Activated CD8-positive, alpha-beta T cell treated with anti-CD3 and anti-CD28 coated beads for 36 hours (primary cell): ENCODE measurements around the gene PCNX2. TPM values are rescaled to one million over a fixed set of nuclear protein-coding genes. Genes with fewer than 3 reads are reported as not detected.

ENCODE experiments used
- ATAC-seq: fragments of 200-7000 bp; cut with Tn5 transposase; one replicate; pipeline ENCODE4 v1.10.0; 2021; ENCODE audit warnings: mild to moderate bottlenecking, moderate library complexity
- CTCF ChIA-PET: fragments of 350-600 bp; sonication (Branson Sonifier 250); formaldehyde crosslinking; loops from one replicate; lab custom pipeline; 2021; ENCODE audit warnings: antibody characterized with exemption; lab: Charles Lee
- POLR2A ChIA-PET: fragments of 350-600 bp; sonication (Branson Sonifier 250); formaldehyde crosslinking; loops from one replicate; lab custom pipeline; 2021; ENCODE audit warnings: antibody characterized with exemption; lab: Charles Lee
- DNase-seq: peaks from one replicate; pipeline ENCODE4 v3.0.0-alpha.2; 2020
- H3K27ac Mint-ChIP-seq: one replicate; pipeline ENCODE4 v1.8.0; 2021; ENCODE audit warnings: mild to moderate bottlenecking, mixed read lengths
- H3K27me3 Mint-ChIP-seq: one replicate; pipeline ENCODE4 v1.8.0; 2021; ENCODE audit warnings: mixed read lengths
- H3K36me3 Mint-ChIP-seq: one replicate; pipeline ENCODE4 v1.8.0; 2021; ENCODE audit warnings: low read depth, mixed read lengths
- H3K4me1 Mint-ChIP-seq: one replicate; pipeline ENCODE4 v1.8.0; 2021; ENCODE audit warnings: low read depth, mixed read lengths
- H3K4me3 Mint-ChIP-seq: one replicate; pipeline ENCODE4 v1.8.0; 2021; ENCODE audit warnings: mild to moderate bottlenecking, moderate library complexity, mixed read lengths
- H3K9me3 Mint-ChIP-seq: one replicate; pipeline ENCODE4 v1.8.0; 2021; ENCODE audit warnings: mixed read lengths
- CTCF ChIP-seq: fragments of 200-600 bp; IDR thresholded peaks from one replicate; pipeline ENCODE4 v1.8.0; 2022; ENCODE audit warnings: antibody characterized with exemption, mild to moderate bottlenecking
- intact Hi-C: fragments of 100-400 bp; cut with micrococcal nuclease; formaldehyde crosslinking; loops from one replicate; pipeline ENCODE4 v1.10.0; 2022
- total RNA-seq, 2 experiments: library from RNA; stranded (reverse); gene quantifications; one replicate each; pipeline ENCODE4 v1.2.3, GENCODE V29; 2021

The PCNX2 gene
- total RNA-seq, 2 experiments from 2014 or later = 14.4 to 14.9 TPM

DNA sequence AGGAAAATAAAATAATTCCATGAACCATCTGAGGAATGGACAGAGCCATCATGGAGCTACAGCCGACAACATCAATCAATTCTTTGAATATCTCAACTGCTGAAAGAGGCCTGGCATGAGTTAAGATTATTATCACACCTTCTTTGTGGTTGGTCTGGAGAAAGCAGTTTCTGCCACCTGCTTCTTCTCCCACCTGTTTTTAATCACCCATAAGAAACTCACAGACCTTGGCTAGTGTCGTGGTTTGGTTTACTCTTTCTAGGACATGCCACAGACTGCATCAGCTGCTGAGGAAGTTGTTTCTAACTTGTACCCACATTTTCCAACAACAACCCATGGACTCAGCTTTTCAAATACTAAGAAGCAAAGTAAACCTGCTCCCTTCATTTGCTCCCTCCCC is 279.6 kb downstream of the PCNX2 start:
- DNase-seq (peak; percentile 13), ATAC-seq (peak; percentile 17)
- Mint-ChIP-seq H3K9me3 (no peaks in the 10 kb centered on the region), H3K36me3 (peaks cover 24% of the 10 kb centered on the region), H3K27ac (no peak overlapping the region), H3K4me1 (peaks cover 4% of the 10 kb centered on the region), H3K27me3 (no peaks in the 10 kb centered on the region), H3K4me3 (no peak overlapping the region)
- POLR2A ChIA-PET = no interaction called here
- CTCF ChIA-PET = no interaction called here
- intact Hi-C loops = no loop called here
- no peak for TF ChIP-seq CTCF

DNA sequence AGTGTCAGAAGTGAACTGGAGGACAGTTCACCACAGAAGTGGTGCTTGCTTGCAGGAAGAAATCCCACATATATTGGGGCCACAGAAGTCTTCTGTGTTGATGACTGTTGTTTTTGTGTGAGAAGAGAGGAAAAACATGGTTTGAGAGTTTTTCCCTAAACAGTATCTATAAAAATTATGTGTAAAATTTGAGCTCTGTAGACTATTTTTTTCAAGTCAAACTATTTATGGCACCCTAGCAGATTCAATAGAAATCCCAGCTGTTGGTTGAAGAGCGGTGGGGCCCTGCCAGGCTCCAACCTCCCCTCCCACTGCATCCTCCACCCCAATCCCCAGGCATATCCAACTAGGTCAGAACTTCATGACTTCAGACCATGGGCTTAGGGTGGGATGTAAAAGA is 283.5 kb downstream of the PCNX2 start:
- ChIA-PET CTCF (no interaction called here), POLR2A (no interaction called here)
- no peak for ATAC-seq
- no peak overlapping the region for H3K4me3 Mint-ChIP-seq
- H3K9me3 Mint-ChIP-seq = no peaks in the 10 kb centered on the region
- H3K4me1 Mint-ChIP-seq = peaks cover 4% of the 10 kb centered on the region
- intact Hi-C loops = no loop called here
- DNase-seq = no peak
- no peak for TF ChIP-seq CTCF
- no peaks in the 10 kb centered on the region for H3K27me3 Mint-ChIP-seq
- H3K36me3 Mint-ChIP-seq = peaks cover 26% of the 10 kb centered on the region
- no peak overlapping the region for H3K27ac Mint-ChIP-seq

DNA sequence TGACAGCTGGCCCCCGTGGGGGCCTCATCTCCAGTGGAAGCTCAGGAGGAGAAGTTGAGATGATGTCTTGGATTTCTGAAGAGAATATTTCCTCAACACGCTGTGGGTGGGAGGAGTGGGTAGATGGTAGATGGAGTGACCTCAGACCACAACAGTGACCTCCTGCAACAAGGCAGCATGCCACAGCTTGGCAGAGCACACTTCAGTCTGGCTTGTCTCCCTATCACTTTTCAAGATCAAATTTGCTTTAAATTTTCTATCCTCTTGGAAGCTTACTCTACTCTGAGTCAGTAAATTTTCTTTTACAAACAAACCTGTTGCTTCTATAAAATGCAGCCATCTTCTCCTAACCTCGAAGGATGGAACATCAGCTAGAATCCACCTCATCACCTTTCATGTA is 285.4 kb downstream of the PCNX2 start:
- peaks cover 26% of the 10 kb centered on the region for H3K36me3 Mint-ChIP-seq
- intact Hi-C loops = no loop called here
- H3K9me3 Mint-ChIP-seq = no peaks in the 10 kb centered on the region
- ChIA-PET POLR2A (no interaction called here), CTCF (no interaction called here)
- no peak for TF ChIP-seq CTCF
- no peak for ATAC-seq
- DNase-seq = no peak
- no peak overlapping the region for H3K27ac Mint-ChIP-seq
- no peak overlapping the region for H3K4me3 Mint-ChIP-seq
- no peaks in the 10 kb centered on the region for H3K4me1 Mint-ChIP-seq
- no peaks in the 10 kb centered on the region for H3K27me3 Mint-ChIP-seq

DNA sequence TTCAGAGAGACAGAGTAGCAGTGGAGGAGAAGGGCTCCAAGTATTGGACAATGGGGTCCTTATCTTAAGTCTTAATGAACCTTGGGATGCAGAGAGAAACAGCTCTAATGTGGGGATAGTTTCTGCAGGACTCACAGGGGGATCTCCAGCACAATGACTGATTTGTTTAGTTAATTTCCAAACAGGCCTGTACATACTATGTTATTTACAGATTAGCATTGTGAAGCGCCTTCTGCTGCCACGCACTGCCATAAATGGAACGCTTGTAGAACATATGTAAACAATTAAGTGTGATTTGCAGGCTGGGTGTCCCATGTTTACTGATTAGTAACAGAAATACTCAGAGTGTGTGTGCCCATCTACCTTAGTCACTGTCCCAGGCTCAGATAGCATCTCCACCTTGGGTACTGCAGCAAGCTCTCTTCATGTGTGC is 289.0 kb downstream of the PCNX2 start:
- peaks cover 17% of the 10 kb centered on the region for H3K36me3 Mint-ChIP-seq

GRCh38 chr1:233006108-233006507 is 289.4 kb downstream of the PCNX2 start:
- no peak for ATAC-seq

More for the DNA sequence above, 289.0 kb downstream of the PCNX2 start:
- CTCF ChIA-PET = no interaction called here
- intact Hi-C loops = no loop called here
- DNase-seq = no peak
- POLR2A ChIA-PET = interaction anchor here (0.6 kb wide), 1 partner anchor 1252 kb away, joined by 3 read pairs; no protein-coding TSS in a partner anchor
- no peak for TF ChIP-seq CTCF
- Mint-ChIP-seq H3K4me3 (no peak overlapping the region), H3K9me3 (no peaks in the 10 kb centered on the region), H3K27ac (no peak overlapping the region), H3K4me1 (no peaks in the 10 kb centered on the region), H3K27me3 (no peaks in the 10 kb centered on the region)
- ATAC-seq = no peak

More at GRCh38 chr1:233006108-233006507, 289.4 kb downstream of the PCNX2 start:
- H3K9me3 Mint-ChIP-seq = no peaks in the 10 kb centered on the region
- H3K4me3 Mint-ChIP-seq = no peak overlapping the region
- CTCF ChIA-PET = interaction anchor here (0.8 kb wide), 1 partner anchor 359 kb away, joined by 3 read pairs; no protein-coding TSS in a partner anchor
- DNase-seq = no peak
- no peak for TF ChIP-seq CTCF
- H3K27ac Mint-ChIP-seq = no peak overlapping the region
- no peaks in the 10 kb centered on the region for H3K4me1 Mint-ChIP-seq
- H3K27me3 Mint-ChIP-seq = no peaks in the 10 kb centered on the region
- intact Hi-C loops = no loop called here
- H3K36me3 Mint-ChIP-seq = peaks cover 17% of the 10 kb centered on the region
- POLR2A ChIA-PET = interaction anchor here (0.6 kb wide), 1 partner anchor 1251 kb away, joined by 3 read pairs; no protein-coding TSS in a partner anchor
